Stimulated activated CD8-positive, alpha-beta memory T cell treated with anti-CD3 and anti-CD28 coated beads, Interleukin-15, amount 100 ng/mL, for 1 hour (primary cell): ENCODE data around the gene EPS15.
"Not testable (repeated sequence)": the region's sequence is repeated elsewhere in the genome, so short reads cannot be mapped to it uniquely, and the experiment has no call there.

Experiments used
- DNase-seq: peaks from one replicate; pipeline ENCODE4 v3.0.0-alpha.2; 2020; ENCODE audit warnings: low read depth

Gene EPS15

GRCh38 chr1:51464828-51465227 is 54.2 kb downstream of the EPS15 start:
- no peak for DNase-seq

- no peak for DNase-seq
Measured at GRCh38 chr1:51463561-51463960, 55.5 kb downstream of the EPS15 start.

- not testable (repeated sequence) for DNase-seq
Measured at GRCh38 chr1:51462289-51462688, 56.8 kb downstream of the EPS15 start.

GRCh38 chr1:51454554-51454953 is 64.5 kb downstream of the EPS15 start:
- no peak for DNase-seq

GRCh38 chr1:51453010-51453409 is 66.1 kb downstream of the EPS15 start:
- no peak for DNase-seq

GRCh38 chr1:51448844-51449454 is 70.1 kb downstream of the EPS15 start:
- DNase-seq: not testable (repeated sequence)

- no peak for DNase-seq
Measured at GRCh38 chr1:51445351-51446090, 73.5 kb downstream of the EPS15 start.

GRCh38 chr1:51444534-51445192 is 74.4 kb downstream of the EPS15 start:
- DNase-seq: no peak

- no peak for DNase-seq
Measured at GRCh38 chr1:51444096-51444495, 75.0 kb downstream of the EPS15 start.

- DNase-seq: no peak
Measured at GRCh38 chr1:51443555-51443954, 75.5 kb downstream of the EPS15 start.

GRCh38 chr1:51442616-51443015 is 76.5 kb downstream of the EPS15 start:
- DNase-seq: no peak

- DNase-seq: no peak
Measured at GRCh38 chr1:51442198-51442597, 76.9 kb downstream of the EPS15 start.

- DNase-seq: no peak
Measured at GRCh38 chr1:51439895-51440294, 79.2 kb downstream of the EPS15 start.

- DNase-seq: no peak
Measured at GRCh38 chr1:51439053-51439452, 80.0 kb downstream of the EPS15 start.

GRCh38 chr1:51437391-51437790 is 81.7 kb downstream of the EPS15 start:
- not testable (repeated sequence) for DNase-seq

- no peak for DNase-seq
Measured at GRCh38 chr1:51435878-51436277, 83.2 kb downstream of the EPS15 start.

- DNase-seq: no peak
Measured at GRCh38 chr1:51433972-51434510, 85.0 kb downstream of the EPS15 start.

- no peak for DNase-seq
Measured at GRCh38 chr1:51433269-51433971, 85.6 kb downstream of the EPS15 start.

- no peak for DNase-seq
Measured at GRCh38 chr1:51432146-51432545, 86.9 kb downstream of the EPS15 start.

GRCh38 chr1:51427438-51427837 is 91.6 kb downstream of the EPS15 start:
- no peak for DNase-seq

- no peak for DNase-seq
Measured at GRCh38 chr1:51425955-51426354, 93.1 kb downstream of the EPS15 start.

GRCh38 chr1:51425273-51425672 is 93.8 kb downstream of the EPS15 start:
- no peak for DNase-seq
